H1 (cell line): ENCODE results near the gene TDRD1.

Source experiments
- BRCA1 ChIP-seq: IDR thresholded peaks from 2 replicates; pipeline ENCODE4 v1.6.1; 2012; ENCODE audit warnings: low read depth, low read length, improper control_type of control experiment
- CHD1 ChIP-seq: IDR thresholded peaks from 2 replicates; pipeline ENCODE4 v1.6.1; 2012; ENCODE audit warnings: low read depth, low read length, improper control_type of control experiment
- CTCF ChIP-seq, 3 experiments: IDR thresholded peaks; 1 replicate in 2 of 3; 2 replicates in 1 of 3; pipeline versions ENCODE4 v1.5.1 to v1.6.1; 2011; ENCODE audit warnings: low read length in 3 of 3, mild to moderate bottlenecking in 3 of 3, inconsistent platforms in 2 of 3, low read depth in 1 of 3, moderate library complexity in 1 of 3; ENCODE audit not compliant: insufficient read depth in 1 of 3; ENCODE audit errors: control extremely low read depth in 1 of 3
- GABPA ChIP-seq: IDR thresholded peaks from 2 replicates; pipeline ENCODE4 v1.6.1; 2011; ENCODE audit warnings: mild to moderate bottlenecking, low read length, moderate library complexity, borderline replicate concordance; ENCODE audit not compliant: insufficient read depth
- HDAC6 ChIP-seq: IDR thresholded peaks from one replicate; pipeline ENCODE4 v1.7.1; 2012; ENCODE audit warnings: low read depth, mild to moderate bottlenecking, inconsistent platforms, low read length, moderate library complexity
- MAFK ChIP-seq: IDR thresholded peaks from 2 replicates; pipeline ENCODE4 v1.6.1; 2012; ENCODE audit warnings: low read depth, mild to moderate bottlenecking, improper control_type of control experiment, low read length
- PHF8 ChIP-seq: fragments of 200-600 bp; sonication (generic); conservative IDR thresholded peaks from 2 replicates; pipeline ENCODE4 v1.7.1; 2012; ENCODE audit warnings: low read depth, mild to moderate bottlenecking, inconsistent platforms, low read length, moderate library complexity
- POLR2A ChIP-seq, 2 experiments: IDR thresholded peaks; 1 replicate in 1 of 2; 2 replicates in 1 of 2; pipeline ENCODE4 v1.6.1; 2011; ENCODE audit warnings: low read depth in 2 of 2, low read length in 2 of 2, mild to moderate bottlenecking in 2 of 2; ENCODE audit errors: control extremely low read depth in 1 of 2
- POLR2AphosphoS5 ChIP-seq: IDR thresholded peaks from 2 replicates; pipeline ENCODE4 v1.6.1; 2011; ENCODE audit warnings: low read depth, low read length
- SIN3A ChIP-seq, 2 experiments: IDR thresholded peaks in 1 of 2; conservative IDR thresholded peaks in 1 of 2; 2 replicates each; pipeline ENCODE4 v1.6.1; 2011 to 2012; ENCODE audit warnings: low read length in 2 of 2, improper control_type of control experiment in 1 of 2, low read depth in 1 of 2, mild to moderate bottlenecking in 1 of 2
- SP1 ChIP-seq: IDR thresholded peaks from 2 replicates; pipeline ENCODE4 v1.6.1; 2011; ENCODE audit warnings: low read depth, low read length
- SUZ12 ChIP-seq: fragments of 200-600 bp; sonication (generic); IDR thresholded peaks from 2 replicates; pipeline ENCODE4 v1.6.1; 2012; ENCODE audit warnings: mild to moderate bottlenecking, inconsistent platforms, low read length, moderate library complexity, mixed read lengths
- TCF12 ChIP-seq: IDR thresholded peaks from 2 replicates; pipeline ENCODE4 v1.6.1; 2011; ENCODE audit warnings: low read depth, mild to moderate bottlenecking, low read length
- TEAD4 ChIP-seq: IDR thresholded peaks from 2 replicates; pipeline ENCODE4 v1.6.1; 2012; ENCODE audit warnings: low read depth, low read length, inconsistent platforms, mixed read lengths

- TF ChIP-seq MAFK: no peak
- TF ChIP-seq GABPA: no peak
- no peak for TF ChIP-seq CTCF (IDR thresholded peaks at IDR 0.05; ENCODE audit: control extremely low read depth in 1 of 3, insufficient read depth in 1 of 3, low read depth in 1 of 3, low read length in 3 of 3)
- no peak for TF ChIP-seq TCF12
- no peak for TF ChIP-seq PHF8
- TF ChIP-seq SUZ12: no peak
- TF ChIP-seq POLR2AphosphoS5: no peak
- TF ChIP-seq TEAD4: no peak
- no peak for TF ChIP-seq SP1
- no peak for TF ChIP-seq SIN3A (conservative IDR thresholded peaks at IDR 0.05 in 1 of 2, IDR thresholded peaks at IDR 0.05 in 1 of 2; ENCODE audit: low read depth in 1 of 2, low read length in 2 of 2)
- TF ChIP-seq POLR2A (IDR thresholded peaks at IDR 0.05; ENCODE audit: control extremely low read depth in 1 of 2, low read depth in 2 of 2, low read length in 2 of 2): no peak
- TF ChIP-seq CHD1: no peak
- TF ChIP-seq HDAC6: no peak
- no peak for TF ChIP-seq BRCA1
These were observed 39.1 kb upstream of the TDRD1 start for GRCh38 chr10:114140036-114140435.
